DMS79 treated with DMSO at 0.1 percent for 48 hours (cell line): ENCODE results near the gene RSPO3.
"Not testable (repeated sequence)": the region's sequence is repeated elsewhere in the genome, so short reads cannot be mapped to it uniquely, and the experiment has no call there.

Experiments
- DNase-seq: peaks from one replicate; lab custom pipeline; 2025; lab: John Stamatoyannopoulos, UW

Gene RSPO3

DNA sequence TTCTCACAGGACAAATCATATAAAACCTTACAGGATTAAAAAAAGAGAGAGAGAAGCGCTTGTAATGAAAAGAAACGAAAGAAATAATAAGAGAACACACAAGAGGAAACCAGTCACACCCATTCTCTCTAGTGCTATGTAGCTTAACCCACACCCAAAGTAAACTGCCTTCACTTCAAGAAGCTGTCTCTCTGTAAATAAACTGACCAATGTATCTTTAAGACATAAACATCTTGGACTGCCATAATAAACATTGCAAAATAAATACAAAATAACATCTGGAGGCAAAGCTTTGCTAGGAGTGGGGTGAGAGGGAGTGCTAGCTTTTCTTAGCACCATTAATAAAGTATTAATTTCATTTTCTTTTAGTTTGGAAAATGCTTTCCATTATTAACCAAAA, 86.6 kb downstream of the RSPO3 start:
- DNase-seq: no peak

- no peak for DNase-seq
These were observed 88.1 kb downstream of the RSPO3 start for GRCh38 chr6:127206531-127207095.

DNA sequence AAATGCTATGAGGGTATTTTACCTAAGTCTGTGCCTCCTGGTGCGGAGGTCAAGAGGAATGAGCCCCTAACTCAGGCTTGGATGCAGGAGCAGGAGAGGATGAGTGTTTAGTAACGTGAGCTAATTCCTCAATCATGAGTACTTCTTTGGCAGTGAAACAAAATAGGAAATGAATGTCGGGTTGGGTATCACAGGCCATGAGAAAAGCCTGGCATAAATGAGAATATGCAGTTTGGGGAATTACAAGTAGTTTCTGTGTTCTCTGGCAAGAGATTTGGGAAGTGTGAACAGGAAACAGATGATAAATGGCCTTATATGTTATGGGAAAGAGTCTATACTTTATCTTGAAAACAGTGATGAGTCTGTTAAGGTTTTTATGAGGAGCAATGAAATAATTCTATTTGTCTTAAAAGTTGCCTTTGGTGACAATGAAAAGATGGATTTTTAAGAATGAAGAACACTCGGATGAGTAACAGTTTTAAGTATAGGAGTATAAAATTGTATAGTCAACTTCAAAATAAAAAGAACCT, 89.2 kb downstream of the RSPO3 start:
- no peak for DNase-seq

GRCh38 chr6:127210725-127211124, 92.3 kb downstream of the RSPO3 start:
- no peak for DNase-seq

- DNase-seq: no peak
These were observed 93.9 kb downstream of the RSPO3 start for GRCh38 chr6:127212376-127212775.

DNA sequence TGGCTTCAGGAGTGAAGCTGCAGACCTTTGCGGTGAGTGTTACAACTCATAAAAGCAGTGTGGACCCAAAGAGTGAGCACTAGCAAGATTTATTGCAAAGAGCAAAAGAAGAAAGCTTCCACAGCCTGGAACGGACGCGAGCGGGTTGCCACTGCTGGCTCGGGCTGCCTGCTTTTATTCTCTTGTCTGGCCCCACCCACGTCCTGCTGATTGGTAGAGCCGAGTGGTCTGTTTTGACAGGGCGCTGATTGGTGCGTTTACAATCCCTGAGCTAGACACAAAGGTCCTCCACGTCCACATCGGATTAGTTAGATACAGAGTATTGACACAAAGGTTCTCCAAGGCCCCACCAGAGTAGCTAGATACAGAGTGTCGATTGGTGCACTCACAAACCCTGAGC, 95.6 kb downstream of the RSPO3 start:
- DNase-seq: not testable (repeated sequence)

- DNase-seq: not testable (repeated sequence)
These were observed 96.1 kb downstream of the RSPO3 start for GRCh38 chr6:127214531-127214930.

DNA sequence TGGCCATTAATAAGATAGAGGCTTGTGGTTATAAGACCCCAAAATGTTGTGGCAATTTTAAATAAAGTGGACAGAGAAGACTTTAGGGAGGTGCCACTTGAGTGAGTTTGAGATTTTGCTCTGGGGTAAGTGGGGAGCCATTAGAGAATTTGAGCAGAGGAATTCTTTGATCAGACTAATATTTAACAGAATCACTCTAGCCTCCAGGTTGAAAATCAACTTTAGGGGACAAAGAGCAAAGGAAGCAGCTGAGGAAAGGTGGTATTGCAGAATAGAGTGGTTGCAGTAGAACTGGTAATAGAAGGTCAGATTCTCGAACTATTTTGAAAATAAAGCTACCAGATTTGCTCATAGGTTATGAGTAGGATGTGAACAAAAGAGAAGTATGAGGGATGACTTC, 97.5 kb downstream of the RSPO3 start:
- no peak for DNase-seq

DNA sequence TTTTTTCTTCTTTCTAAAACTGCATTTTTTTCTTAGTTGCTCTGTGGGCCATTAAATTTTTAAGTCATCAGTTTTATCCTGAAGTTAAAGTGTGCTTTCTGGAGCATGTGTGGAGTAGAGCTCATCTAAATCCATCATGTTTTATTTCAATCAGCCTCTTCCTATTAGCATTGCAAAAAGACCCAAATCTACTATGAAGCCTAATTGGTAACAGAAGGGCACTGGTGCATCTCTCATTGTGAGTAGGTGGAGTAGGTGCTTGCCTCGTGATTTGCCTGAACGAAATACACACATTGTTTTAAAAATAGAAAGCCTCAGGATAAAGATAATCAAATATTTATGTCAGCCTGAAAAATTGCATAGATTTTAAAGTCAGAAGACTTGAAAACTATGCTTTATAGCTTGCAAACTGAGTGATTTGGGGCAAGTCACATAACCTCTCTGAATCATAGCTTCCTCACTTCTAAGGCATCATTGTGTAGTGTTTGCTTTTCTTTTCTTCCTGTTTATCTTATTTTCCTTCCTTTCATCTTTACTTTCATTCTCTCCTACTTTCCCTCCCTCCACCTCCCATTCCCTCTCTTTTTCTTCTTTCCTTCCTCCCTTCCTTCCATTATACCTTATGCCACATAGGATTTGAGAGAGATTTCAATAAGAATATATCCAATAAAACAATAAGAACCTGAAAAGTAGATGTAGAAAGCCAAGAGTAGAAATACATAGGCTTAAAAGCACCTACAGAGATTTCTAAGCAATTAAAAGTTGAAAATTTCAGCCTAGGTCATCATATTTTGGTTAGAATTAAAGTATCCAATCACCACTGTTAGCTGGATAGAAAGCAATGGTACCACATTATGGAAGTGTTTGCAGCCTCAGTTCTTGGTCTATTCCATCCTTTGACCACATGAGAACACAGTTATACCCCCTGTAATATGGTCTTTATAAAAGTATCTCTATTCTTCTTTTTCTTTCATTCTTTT, 98.6 kb downstream of the RSPO3 start:
- DNase-seq: no peak

GRCh38 chr6:127219869-127220268, 101.4 kb downstream of the RSPO3 start:
- DNase-seq: no peak

DNA sequence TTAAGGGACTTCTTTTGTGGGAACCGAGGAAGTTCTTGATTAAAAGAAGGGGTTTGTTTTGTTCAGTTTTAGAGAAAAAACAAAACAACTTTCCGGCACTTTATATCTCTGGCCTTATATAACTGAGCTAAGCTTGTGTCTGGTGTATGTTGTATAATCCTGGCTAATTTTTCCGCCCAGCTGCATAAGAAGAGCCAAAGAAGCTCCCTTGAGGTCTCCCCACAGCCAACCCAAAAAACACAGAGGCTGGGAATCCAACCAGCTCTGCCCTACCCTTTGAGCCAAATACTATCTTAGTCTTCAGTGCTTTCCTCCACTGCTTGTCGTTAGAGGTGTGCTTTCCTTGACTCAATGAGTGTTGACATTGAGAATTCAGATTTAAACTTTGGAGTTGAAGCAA, 102.7 kb downstream of the RSPO3 start:
- no peak for DNase-seq

GRCh38 chr6:127222418-127222817, 103.9 kb downstream of the RSPO3 start:
- DNase-seq: no peak

DNA sequence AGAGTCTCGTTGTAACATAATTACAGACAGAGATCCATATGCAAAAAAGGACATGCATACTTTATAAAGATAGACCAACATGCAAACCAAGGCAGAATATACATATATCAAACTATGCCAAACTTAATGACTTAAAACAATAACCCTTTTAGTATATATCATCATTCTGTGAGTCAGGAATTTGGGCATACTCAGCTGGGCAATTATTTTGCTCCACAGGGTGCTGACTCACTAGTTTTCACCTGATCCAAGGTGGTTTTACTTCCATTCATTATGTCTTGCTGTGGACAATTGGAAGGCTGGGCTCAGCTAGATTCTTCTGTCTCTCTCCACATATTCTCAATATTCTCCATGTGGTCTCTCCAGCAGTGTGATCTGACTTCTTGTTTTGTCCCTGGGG, 107.0 kb downstream of the RSPO3 start:
- DNase-seq: no peak

DNA sequence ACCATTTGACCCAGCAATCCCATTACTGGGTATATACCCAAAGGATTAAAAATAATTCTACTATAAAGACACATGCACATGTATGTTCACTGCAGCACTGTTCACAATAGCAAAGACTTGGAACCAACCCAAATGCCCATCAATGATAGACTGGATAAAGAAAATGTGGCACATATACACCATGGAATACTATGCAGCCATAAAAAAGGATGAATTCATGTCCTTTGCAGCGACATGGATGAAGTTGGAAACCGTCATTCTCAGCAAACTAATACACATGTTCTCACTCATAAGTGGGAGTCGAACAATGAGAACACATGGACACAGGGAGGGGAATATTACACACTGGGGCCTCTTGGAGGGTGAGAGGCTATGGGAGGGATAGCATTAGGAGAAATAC, 115.3 kb downstream of the RSPO3 start:
- not testable (repeated sequence) for DNase-seq

DNA sequence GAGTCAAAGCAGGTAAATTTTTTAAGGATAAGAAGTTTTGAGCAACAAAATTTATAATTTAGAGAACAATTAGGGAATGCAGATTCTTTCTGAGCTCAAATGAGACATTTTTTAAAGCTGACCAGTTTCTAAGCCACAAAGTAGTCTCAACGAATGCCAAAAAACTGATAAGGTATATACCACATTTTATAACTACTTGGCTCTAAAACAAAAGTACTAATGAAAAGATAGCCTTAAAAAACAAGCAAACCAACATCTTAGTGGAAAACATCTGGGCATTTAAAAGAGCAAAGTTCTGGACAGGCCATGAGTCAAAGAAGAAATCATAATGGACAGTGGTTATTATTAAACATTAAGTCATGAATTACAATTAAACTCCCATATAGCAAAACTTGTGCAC, 125.0 kb downstream of the RSPO3 start:
- no peak for DNase-seq
